OCI-LY3 (cell line): ENCODE data around the gene VPS13D.

Experiments used
- CTCF ChIP-seq: fragments of 200-600, 300-600 bp; sonication (generic); IDR thresholded peaks from 2 replicates; pipeline ENCODE4 v1.5.1; 2014; ENCODE audit warnings: antibody characterized with exemption, low read length, low read depth
- EZH2phosphoT487 ChIP-seq: fragments of 200-600 bp; shearing (Covaris generic); IDR thresholded peaks from 2 replicates; pipeline ENCODE4 v1.6.1; 2018; ENCODE audit warnings: antibody characterized with exemption, mixed run types, low read depth

GRCh38 chr1:12315146-12315545 lies 85.3 kb downstream of the VPS13D start:
- TF ChIP-seq CTCF (no peak), EZH2phosphoT487 (no peak)
